HuH-7 (cell line): Measurements from ENCODE around the gene AK3.

Source experiments
- DNase-seq: peaks from one replicate; pipeline ENCODE4 v3.0.0; 2011; ENCODE audit warnings: low spot score

Gene AK3

DNA sequence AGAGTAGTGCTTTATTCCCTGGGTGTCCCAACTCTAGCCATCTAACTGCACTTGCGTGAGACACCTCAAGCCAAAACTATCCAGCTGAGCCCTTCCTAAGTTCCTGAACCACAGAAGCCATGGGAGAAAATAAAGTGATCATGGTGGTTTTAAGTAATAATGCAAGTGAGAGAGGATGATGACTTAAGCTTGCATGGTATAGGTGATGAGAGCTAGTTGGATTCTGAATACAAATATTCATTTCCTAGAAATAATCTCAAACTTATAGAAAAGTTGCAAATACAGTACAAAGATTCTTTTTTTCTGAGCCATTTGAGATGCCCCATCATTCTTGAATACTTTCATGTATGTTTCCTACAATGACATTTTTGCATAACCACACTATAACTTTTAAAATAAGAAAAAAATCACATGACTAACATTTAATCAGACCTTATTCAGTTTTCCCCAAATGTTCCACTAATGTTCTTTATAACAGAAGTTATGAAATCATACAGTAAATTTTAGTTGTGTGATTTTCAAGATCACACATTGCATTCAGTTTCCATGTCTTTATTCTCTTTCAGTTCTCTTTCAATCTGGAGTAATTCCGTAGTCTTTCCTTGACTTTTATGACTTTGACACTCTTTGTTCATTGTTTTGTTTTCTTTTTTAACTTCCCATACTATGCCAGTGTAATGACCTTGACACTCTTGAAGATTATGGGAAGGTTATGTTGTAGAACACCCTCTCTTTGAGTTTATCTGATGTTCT, 5.5 kb upstream of the AK3 start:
- no peak for DNase-seq

DNA sequence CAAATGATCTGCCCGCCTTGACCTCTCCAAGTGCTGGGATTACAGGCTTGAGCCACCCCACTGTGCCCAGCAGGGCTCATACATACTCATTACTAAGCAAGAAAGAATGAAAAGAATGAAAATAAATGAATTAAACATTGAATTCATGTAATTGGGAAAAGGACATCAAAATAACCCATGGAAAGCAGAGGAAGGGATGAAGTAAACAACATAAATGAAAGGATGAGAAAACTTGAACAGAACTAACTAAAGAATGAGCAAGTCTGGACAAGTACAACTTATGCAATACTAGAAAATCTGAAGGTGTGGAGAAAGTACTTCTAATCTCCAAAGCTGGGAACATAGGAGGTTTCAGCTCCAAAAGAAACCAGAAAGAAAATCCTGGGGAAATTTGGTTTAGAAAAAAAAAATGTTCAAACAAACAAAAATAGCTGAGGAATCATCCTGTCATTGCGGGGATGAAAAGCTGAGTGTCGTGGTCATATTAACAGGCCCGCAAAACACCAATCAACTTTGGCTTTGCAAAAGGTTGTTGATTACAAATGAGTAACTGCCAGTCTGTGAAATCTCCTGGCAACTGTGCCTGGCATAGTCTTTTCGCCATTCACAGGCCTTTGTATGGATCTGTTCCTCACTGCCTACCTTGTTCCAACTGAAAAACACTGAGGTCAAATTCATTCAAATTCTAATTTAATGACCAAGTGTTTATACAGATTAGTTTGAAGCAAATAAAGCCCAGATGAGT, 2.3 kb upstream of the AK3 start:
- no peak for DNase-seq

DNA sequence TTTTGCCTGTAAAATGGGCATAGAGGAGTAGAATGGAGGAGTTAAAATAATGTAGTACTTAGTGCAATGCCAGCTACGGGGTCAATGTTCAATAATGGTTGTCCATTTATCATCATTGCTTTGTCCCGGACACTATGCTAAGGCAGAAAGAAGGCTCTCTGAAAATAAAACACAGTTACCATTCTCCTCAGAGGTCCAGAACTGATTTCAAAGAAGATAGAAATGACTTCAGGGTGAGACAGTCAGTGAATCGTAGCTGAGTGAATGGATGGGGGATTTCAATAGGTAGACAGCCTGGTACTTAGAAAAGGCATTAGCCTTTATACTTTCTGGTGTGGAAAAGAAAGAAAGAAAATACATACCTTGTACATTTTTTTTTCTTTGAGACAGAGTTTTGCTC, 1.2 kb upstream of the AK3 start:
- DNase-seq: no peak

DNA sequence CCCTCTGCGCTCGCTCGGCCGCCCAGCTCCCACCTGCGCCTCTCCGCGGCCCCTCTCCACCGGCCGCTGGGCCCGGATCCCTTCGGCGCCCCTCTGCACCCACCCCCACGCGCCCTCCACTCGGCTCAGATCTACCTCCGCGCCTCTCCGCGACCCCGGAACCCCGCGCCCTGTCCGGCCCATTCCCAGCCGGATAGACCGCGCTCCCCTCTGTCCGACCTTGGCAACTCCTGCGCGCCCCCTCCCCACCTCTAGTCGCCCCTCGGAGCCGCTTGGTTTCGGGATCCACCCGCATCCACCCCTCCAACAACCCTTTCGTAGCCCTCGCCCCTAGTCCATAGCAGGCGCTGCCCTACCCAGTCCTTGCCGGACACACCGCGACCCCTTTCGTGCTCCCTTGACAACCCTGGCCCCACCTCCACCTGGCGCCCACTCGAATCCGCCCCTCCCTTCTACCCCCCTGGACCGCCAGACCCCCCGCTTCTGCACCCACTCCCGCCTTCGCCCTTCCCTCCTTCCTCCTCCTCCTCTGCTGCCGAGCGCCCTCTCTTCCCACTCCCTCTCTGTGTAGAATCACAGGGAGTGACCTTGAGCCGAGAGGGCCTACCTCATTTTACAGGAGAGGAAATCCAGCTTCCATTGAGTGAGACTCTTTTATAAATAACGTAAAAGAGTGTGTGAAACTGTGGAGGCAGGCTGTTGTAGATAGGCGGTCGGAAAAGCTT, 525 bp upstream of the AK3 start:
- DNase-seq: no peak

DNA sequence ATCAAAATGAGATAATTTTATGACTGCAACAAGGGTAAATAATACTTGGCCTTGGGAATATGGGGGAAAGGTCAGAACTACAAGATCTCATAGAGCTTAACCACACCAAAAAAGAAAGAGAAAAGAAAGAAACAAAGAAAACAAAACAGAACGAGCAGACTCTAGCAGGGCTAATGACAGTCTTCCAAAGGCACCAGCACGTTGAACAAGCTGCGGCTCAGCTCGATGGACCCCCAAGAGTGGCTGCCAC, 689 bp downstream of the AK3 start:
- no peak for DNase-seq

DNA sequence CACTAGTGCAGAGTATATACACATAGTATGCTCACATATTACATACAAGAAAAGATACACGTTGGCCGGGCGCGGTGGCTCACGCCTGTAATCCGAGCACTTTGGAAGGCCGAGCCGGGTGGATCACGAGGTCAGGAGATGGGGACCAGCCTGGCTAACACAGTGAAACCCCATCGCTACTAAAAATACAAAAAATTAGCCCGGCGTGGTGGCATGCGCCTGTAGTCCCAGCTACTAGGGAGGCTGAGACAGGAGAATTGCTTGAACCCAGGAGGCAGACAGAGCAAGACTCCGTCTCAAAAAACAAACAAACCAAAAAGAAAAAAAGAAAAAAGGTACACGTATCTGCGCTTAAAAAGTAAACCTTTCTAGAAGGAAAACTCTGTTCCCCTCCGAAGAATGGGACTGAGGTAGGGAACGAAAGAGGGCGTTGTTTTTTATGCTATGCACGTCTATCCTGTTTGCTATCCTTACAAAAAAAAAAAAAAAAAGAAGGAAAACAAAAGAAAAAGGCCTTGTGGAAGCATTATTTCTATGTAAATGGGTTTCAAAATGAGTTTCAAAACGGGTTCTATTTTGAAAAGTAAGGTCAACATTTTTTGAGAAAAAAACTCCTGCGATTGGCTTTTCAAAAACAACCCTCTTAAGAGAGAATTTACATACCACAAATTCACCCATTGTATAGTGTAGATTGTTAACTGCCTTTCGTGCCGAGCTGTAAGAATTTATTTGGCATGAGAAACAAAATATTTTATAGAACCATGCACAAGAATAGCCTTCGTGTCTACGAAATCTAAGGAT, 1.2 kb downstream of the AK3 start:
- no peak for DNase-seq

DNA sequence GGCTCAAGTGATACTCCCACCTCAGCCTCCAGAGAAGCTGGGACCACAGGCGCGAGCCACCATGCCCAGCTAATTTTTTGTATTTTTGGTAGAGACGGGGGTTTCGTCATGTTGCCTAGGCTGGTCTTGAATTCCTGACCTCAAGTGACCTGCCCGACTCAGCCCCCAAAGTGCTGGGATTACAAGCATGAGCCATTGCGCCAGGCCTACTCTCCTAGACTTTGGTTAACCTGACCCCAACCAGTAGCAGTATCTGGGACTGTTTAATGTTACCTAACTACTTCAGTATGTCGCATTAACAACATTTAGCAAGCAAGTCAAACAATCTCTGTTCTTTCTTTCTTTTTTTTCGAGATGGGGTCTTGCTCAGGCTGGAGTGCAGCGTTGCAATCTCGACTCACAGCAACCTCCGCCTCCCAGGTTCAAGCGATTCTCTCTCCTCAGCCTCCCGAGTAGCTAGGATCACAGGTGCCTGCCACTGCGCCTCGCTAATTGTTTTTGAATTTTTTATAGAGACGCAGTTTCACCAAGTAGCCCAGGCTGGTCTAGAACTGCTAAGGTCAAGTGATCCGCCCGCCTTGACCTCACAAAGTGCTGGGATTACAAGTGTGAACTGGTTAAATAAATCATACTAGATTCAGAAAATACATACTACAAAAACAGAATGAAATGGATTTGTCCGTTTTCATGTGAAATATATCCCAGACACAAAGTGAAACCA, 2.0 kb downstream of the AK3 start:
- no peak for DNase-seq

DNA sequence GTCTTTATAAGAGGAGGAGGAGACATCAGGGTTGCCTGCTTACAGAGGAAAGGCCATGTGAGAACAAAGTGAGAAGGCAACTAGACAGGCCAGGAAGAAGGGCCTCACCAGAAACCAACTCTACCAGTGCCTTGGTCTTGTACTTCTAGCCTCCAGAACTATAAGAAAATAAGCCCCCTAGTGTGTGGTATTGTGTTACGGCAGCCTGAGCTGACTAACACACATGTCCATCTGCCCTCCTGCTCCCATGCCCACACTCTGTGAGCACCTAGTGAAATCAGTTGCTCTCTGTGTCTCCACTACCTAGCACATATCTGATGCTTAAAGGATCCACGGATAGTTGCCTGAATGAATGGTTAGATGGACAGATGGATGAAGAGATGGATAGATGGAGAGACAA, 6.9 kb downstream of the AK3 start:
- DNase-seq: no peak

DNA sequence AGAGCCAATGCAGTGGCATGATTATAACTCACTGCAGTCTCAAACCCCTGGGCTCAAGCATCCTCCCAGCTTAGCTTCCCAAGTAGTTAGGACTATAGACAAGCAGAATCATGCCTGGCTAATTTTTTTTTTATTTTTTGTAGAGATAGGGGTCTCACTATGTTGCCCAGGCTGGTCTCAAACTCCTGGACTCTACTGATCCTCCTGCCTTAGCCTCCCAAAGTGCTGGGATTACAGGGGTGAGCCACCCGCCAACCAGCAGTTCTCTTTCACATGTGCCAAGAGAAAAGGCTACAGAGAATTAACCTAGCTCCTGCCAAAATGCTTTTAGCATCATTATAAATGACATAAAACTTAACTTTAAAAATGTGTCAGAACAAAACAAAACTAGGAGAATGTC, 8.1 kb downstream of the AK3 start:
- DNase-seq: no peak

DNA sequence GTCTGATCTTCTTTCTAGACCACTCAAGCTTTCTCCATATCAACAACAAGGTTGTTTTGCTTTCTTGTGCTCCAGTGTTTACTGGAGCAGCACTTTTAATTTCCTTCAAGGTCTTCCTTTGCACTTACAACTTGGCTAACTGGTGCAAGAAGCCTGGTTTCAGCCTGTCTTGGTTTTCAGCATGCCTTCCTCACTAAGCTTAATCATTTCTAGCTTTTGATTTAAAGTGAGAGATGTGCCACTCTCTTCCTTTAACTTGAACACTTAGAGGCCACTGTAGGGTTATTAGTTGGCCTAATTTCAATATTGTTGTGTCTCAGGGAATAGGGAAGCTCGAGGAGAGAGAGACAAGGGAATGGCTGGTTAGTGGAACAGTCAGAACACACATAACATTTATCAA, 13.4 kb downstream of the AK3 start:
- no peak for DNase-seq

DNA sequence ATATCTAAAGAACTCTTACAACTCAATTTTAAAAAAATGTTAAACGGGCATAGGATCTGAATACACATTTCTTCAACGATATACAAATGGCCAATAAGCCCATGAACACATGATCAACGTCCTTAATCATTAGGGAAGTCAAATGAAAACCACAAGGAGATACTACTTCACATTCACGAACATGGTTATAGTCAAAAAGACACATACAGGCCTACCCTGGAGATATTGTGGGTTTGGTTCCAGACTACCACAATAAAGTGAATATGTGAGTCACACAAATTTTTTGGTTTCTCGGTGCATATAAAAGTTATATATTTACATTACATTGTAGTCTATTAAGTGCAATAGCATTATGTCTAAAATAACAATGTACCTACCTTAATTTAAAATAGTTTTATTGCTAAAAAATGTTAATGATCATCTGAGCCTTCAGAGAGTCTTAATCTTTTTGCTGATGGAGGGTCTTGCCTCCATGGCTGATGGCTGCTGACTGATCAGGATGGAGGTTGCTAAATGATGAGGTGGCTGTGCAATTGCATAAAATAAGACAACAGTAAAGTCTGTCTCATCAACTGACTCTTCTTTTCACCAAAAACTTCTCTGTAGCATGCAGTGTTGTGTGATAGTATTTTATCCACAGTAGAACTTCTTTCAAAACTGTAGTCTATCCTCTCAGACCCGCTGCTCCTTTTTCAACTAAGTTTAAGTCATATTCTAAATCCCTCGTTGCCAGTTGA, 15.1 kb downstream of the AK3 start:
- no peak for DNase-seq

DNA sequence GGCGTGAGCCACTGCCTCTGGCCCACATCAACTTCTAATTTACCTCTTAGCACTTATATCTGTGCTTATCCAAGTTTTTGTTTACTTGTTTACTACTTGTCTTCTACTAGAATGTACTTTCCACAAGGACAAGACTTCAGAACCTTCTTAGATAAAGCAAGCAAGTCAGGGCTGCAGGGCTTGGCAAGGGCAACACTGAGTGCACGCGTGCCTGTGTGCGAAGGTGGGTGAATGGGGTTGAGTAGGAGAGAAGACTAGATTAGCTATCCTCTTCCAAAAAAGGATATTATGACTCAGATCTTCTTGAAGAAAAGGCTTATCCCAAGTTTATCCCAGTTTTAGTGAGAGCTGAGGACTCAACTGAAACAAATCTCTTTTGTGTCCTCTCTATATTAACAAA, 19.3 kb downstream of the AK3 start:
- no peak for DNase-seq

DNA sequence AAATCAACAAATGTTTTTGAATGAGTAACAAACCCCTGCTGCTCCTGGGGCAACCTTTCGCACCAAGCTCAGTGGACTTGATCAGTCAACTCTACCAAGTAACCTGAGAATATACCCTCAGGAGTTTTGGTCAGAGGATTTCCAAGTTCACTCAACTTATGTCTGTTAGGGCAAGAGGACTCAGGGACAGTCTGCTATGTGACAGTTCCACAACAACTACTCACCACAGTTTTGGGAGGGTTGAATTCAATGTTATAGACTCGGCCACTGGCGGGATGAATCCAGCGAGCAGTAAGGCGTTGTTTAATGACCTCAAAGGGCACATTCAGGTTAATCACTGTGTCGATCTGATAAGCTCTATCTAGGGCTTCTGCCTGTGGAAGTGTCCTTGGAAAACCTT, 22.1 kb downstream of the AK3 start:
- DNase-seq: no peak

DNA sequence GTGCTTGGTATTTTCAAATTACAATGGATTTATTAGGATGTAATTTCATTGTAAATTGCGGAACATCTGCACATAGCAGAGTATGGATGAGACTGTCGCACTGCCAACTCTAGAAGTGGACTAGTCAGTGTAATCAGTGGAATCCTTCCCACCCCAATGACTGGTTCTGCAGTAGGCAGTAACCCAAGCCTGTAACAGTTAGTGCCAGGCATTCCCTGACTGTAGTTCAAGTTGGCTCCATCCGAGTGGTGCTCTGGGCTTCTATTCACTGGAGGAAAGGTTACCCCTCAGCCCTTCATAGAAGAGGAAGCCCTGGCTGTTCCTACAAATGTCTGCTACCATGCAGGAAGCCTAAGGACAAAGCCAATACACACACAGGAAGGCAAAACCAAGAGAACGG, 23.2 kb downstream of the AK3 start:
- no peak for DNase-seq

DNA sequence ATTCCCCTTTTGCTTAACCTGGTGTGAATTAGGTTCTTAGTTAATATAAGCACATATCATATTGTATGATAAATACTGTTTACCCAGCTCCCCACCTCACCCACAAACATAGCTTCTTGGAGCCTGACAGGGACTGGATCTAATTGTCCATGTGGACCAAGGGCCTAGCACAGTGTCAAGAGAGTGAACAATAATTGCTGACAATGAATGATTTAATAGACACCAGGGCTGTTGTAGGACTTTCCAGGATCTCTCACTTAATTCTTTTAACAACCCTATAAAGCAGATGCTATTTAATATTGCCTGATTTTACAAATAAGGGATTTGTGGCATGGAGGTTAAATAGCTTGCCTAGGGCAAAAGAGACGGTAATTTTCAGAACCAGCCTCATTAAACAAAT, 24.8 kb downstream of the AK3 start:
- no peak for DNase-seq

DNA sequence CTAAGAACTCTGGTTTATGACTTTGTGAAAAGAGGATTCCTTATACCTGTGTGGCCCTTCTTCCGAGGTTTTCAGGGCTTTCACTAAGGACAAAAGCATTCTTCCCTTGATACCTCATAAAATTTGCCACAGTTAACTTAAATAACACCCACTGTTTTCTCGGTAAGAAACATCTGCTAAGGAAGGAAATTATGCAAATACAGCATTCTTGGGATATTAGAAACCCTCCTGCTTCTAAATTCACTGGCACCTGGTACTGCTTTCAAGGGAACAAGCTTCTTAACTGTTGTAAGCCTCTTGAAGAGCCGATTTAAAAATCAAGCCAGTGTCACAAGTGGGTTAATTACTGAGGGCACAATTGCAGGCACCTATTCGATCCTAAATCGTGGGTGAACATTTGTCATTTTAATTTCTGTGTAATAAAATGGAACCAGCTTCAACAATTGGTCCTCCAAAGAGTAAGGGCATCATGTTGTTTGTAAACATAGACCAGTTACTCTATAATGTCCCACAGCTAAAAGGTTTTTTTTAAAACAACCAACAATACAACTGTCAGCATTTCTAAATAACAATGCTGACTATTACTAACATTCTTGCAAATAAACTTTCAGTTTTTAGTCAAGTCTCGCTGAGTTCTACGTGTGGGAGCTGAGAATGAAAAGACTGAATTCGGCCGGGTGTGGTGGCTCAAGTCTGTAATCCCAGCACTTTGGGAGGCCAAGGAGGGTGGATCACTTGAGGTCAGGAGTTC, 26.6 kb downstream of the AK3 start:
- no peak for DNase-seq

DNA sequence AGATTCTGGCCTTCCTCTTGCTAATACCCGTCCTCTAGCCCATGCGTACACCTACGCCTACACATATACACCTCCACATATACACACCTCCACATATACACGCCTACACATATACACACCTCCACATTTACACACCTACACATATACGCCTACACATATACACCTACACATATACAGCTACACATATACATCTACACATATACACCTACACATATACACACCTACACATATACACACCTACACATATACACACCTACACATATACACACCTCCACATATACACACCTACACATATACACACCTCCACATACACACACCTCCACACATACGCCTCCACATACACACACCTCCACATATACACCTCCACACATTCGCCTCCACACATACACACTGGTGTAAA, 27.2 kb downstream of the AK3 start:
- DNase-seq: no peak

DNA sequence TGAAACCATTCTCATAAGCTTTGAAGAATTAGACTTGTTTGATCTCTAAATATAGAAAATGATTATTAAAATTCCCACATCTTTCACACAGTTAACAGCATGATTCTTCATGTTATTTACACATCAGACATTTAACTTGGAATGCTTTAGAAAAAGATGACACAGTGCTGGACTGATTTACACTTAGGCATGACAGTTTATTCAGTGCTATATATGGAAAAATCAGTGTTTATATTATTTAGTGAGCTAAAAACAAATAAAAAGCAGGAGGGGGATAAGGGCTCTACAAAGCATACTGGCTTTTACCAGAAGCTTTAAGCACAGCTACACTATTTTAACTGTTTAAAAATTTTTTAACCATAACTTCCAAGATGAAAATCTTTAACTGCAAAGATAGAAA, 31.6 kb downstream of the AK3 start:
- no peak for DNase-seq

DNA sequence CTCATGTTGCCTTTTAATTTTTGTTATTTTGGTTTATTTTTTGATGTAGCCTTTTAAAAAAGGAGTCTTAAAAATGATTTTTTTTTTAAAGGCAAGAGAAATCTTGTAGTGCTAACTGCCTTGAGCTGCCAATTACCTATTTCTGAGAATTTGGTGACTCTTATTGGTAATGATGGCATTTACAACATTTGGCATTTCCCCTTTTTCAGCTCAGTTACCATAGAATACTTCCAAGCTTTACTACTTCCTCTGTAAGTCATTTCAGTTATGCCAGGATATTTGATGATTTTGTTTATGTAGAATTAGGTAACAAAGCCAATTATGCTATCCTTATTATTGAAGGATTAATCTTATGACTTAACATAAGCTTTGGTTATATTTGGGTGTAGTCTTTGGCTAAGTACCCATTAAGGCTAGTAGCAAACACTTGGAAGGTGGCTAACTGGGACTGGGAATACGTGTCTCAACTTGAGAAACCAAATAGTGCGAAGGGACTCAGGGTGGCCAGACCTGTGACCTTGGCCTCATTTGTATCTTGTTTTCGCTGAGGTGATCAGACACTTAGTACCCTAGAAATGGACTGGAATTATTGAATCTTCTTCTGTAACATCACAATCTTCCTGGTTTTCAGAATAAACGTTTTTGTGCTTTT, 33.9 kb downstream of the AK3 start:
- DNase-seq: no peak

DNA sequence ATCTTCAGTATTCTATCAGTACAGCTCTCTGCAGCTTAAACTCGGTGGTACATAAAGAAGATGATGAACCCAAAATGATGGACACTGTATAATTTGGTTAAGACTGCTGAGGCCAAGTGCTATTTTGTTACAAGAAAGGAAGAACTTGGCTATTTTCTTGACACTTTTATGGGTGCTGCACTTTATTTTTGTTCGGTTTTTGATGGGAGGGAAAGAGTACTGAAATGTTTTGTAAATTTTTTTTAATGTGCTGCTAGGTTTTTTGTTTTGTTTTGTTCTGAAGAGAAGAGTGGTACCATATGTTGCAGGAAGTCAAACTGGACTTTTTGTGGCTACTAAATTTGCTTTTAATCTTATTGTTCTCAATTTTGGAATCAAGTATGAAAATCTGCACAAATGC, 35.0 kb downstream of the AK3 start:
- DNase-seq: no peak
